T-helper 2 cell treated with Interferon-gamma antibody and Interleukin-4, amounts not matched to agents 5 μg/mL and 100 μg/mL, for 36 hours (primary cell): ENCODE data around the gene ZNF90.
"Not testable (repeated sequence)": the region's sequence is repeated elsewhere in the genome, so short reads cannot be mapped to it uniquely, and the experiment has no call there.

Source experiments
- DNase-seq: peaks from one replicate; pipeline ENCODE4 v3.0.0; 2021; ENCODE audit warnings: low spot score
- H3K27ac Mint-ChIP-seq: one replicate; pipeline ENCODE4 v1.8.0; 2021; ENCODE audit warnings: mild to moderate bottlenecking, mixed read lengths
- H3K27me3 Mint-ChIP-seq: one replicate; pipeline ENCODE4 v1.8.0; 2021; ENCODE audit warnings: low read depth, mixed read lengths
- H3K36me3 Mint-ChIP-seq: one replicate; pipeline ENCODE4 v1.8.0; 2021; ENCODE audit warnings: low read depth, mixed read lengths
- H3K4me1 Mint-ChIP-seq: one replicate; pipeline ENCODE4 v1.8.0; 2021; ENCODE audit warnings: low read depth, mixed read lengths
- H3K4me3 Mint-ChIP-seq: one replicate; pipeline ENCODE4 v1.8.0; 2022; ENCODE audit warnings: mild to moderate bottlenecking, moderate library complexity, mixed read lengths
- H3K9me3 Mint-ChIP-seq: one replicate; pipeline ENCODE4 v1.8.0; 2021; ENCODE audit warnings: mixed read lengths

ZNF90 gene

GRCh38 chr19:20151617-20152145 is 73.9 kb downstream of the ZNF90 start:
- H3K4me3 Mint-ChIP-seq, result no peak overlapping the region
- H3K36me3 Mint-ChIP-seq, result no peaks in the 10 kb centered on the region
- no peak for DNase-seq
- H3K4me1 Mint-ChIP-seq, result no peaks in the 10 kb centered on the region
- H3K9me3 Mint-ChIP-seq, result peaks cover 34% of the 10 kb centered on the region
- no peak overlapping the region for H3K27ac Mint-ChIP-seq
- H3K27me3 Mint-ChIP-seq, result no peaks in the 10 kb centered on the region

- not testable (repeated sequence) for H3K27ac Mint-ChIP-seq, H3K27me3 Mint-ChIP-seq, H3K4me3 Mint-ChIP-seq, H3K36me3 Mint-ChIP-seq, DNase-seq, H3K4me1 Mint-ChIP-seq
- peaks cover 36% of the 10 kb centered on the region for H3K9me3 Mint-ChIP-seq
Measured at GRCh38 chr19:20152506-20152905, 74.7 kb downstream of the ZNF90 start.

- Mint-ChIP-seq H3K9me3 (peaks cover 33% of the 10 kb centered on the region), H3K4me3 (no peak overlapping the region), H3K36me3 (no peaks in the 10 kb centered on the region), H3K4me1 (no peaks in the 10 kb centered on the region), H3K27me3 (no peaks in the 10 kb centered on the region), H3K27ac (no peak overlapping the region)
- DNase-seq, result no peak
Measured at GRCh38 chr19:20153281-20153680, 75.5 kb downstream of the ZNF90 start.

GRCh38 chr19:20154636-20155035 is 76.8 kb downstream of the ZNF90 start:
- Mint-ChIP-seq H3K4me3 (no peak overlapping the region), H3K9me3 (peaks cover 46% of the 10 kb centered on the region), H3K27me3 (no peaks in the 10 kb centered on the region), H3K4me1 (no peaks in the 10 kb centered on the region), H3K27ac (no peak overlapping the region), H3K36me3 (peaks cover 3% of the 10 kb centered on the region)
- no peak for DNase-seq

- no peak overlapping the region for H3K27ac Mint-ChIP-seq
- H3K9me3 Mint-ChIP-seq, result peaks cover 74% of the 10 kb centered on the region
- no peaks in the 10 kb centered on the region for H3K27me3 Mint-ChIP-seq
- peaks cover 16% of the 10 kb centered on the region for H3K36me3 Mint-ChIP-seq
- DNase-seq, result no peak
- H3K4me1 Mint-ChIP-seq, result peaks cover 8% of the 10 kb centered on the region
- H3K4me3 Mint-ChIP-seq, result no peak overlapping the region
Measured at GRCh38 chr19:20162821-20163220, 85.0 kb downstream of the ZNF90 start.

- no peaks in the 10 kb centered on the region for H3K27me3 Mint-ChIP-seq
- no peak for DNase-seq
- H3K4me1 Mint-ChIP-seq, result peaks cover 8% of the 10 kb centered on the region
- H3K9me3 Mint-ChIP-seq, result peaks cover 63% of the 10 kb centered on the region
- H3K36me3 Mint-ChIP-seq, result peaks cover 20% of the 10 kb centered on the region
- no peak overlapping the region for H3K27ac Mint-ChIP-seq
- H3K4me3 Mint-ChIP-seq, result no peak overlapping the region
Measured at GRCh38 chr19:20164456-20164855, 86.7 kb downstream of the ZNF90 start.

GRCh38 chr19:20165971-20166592 is 88.3 kb downstream of the ZNF90 start:
- peaks cover 8% of the 10 kb centered on the region for H3K4me1 Mint-ChIP-seq
- H3K27me3 Mint-ChIP-seq, result no peaks in the 10 kb centered on the region
- H3K36me3 Mint-ChIP-seq, result peaks cover 32% of the 10 kb centered on the region
- H3K4me3 Mint-ChIP-seq, result no peak overlapping the region
- no peak for DNase-seq
- peaks cover 57% of the 10 kb centered on the region for H3K9me3 Mint-ChIP-seq
- no peak overlapping the region for H3K27ac Mint-ChIP-seq

- DNase-seq, result peak; percentile 82
- Mint-ChIP-seq H3K4me3 (peak within 1 kb of the TSS; percentile 95), H3K9me3 (peaks cover 59% of the 10 kb centered on the region), H3K27me3 (no peaks in the 10 kb centered on the region), H3K36me3 (peaks cover 43% of the 10 kb centered on the region), H3K27ac (peak within 1 kb of the TSS; percentile 89), H3K4me1 (peaks cover 8% of the 10 kb centered on the region)
Measured at GRCh38 chr19:20167020-20167644, 89.3 kb downstream of the ZNF90 start, which contains the start of gene ZNF486. ZNF486 (plus strand) TSS chr19:20167214; CDS start chr19:20167331, 117 bp downstream.

- H3K9me3 Mint-ChIP-seq, result peaks cover 53% of the 10 kb centered on the region
- peaks cover 5% of the 10 kb centered on the region for H3K4me1 Mint-ChIP-seq
- no peaks in the 10 kb centered on the region for H3K27me3 Mint-ChIP-seq
- peak overlapping the region; percentile 89 for H3K27ac Mint-ChIP-seq
- H3K36me3 Mint-ChIP-seq, result peaks cover 47% of the 10 kb centered on the region
- no peak for DNase-seq
- peak overlapping the region; percentile 95 for H3K4me3 Mint-ChIP-seq
Measured at GRCh38 chr19:20167651-20168122, 89.9 kb downstream of the ZNF90 start.
